Fibroblast of skin of left biceps (primary cell): ENCODE data around the gene TUBB8.
"Not testable (repeated sequence)": the region's sequence is repeated elsewhere in the genome, so short reads cannot be mapped to it uniquely, and the experiment has no call there.

Experiments used
- DNase-seq, 2 experiments: peaks; one replicate each; pipeline ENCODE4 v3.0.0-alpha.2; 2013; ENCODE audit warnings: low read depth in 2 of 2

The TUBB8 gene

GRCh38 chr10:48996-49395 is at the start of gene TUBB8:
Gene TUBB8, minus strand, starts transcription at chr10:49296. Its CDS starts 58 bp downstream, at chr10:49238.
- no peak for DNase-seq

DNA sequence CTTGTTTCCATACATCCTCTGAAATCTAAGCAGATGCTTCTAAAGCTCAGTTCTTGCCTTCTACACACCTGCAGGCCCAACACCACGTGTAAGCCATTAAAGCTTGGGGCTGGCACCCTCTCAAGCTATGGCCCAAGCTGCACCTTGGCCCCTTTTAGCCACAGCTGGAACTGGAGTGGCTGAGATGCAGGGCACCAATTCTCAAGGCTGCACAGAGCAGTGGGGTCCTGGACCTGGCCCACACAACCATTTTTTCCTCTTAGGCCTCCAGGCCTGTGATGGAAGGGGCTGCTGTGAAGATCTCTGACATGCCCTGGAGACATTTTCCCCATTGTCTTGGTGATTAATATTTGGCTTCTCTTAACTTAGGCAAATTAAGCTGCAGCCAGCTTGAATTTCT is 47.4 kb upstream of the TUBB8 start:
- DNase-seq: no peak

DNA sequence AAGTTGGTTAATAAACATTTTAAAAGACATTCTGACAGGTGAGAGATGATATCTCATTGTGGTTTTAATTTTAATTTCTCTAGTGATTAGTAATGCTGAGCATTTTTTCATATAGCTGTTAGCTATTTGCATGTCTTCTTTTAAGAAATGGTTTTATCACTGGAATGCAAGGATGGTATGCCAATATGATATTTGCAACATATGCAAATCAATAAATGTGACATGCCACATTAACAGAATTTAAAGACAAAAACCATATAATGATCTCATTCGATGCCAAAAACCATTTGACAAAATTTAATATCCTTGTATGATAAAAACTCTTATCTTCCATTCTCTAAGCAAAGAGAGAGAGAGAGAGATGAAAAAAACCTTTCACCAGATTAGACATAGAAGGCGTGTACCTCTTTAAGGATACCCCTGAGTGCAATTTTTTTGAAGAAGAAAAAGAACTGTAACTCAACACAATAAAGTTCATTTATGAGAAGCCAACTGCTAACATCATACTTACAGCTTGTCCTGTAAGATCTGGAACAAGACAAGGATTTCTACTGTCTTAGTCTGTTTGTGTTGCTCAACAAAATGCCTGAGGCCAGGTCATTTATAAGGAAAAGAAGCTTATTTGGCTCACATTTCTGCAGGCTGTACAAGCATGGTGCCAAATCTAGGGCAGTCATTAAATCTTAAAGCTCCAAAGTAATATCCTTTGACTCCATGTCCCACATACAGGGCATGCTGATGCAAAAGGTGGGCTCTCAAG is 46.4 kb upstream of the TUBB8 start:
- no peak for DNase-seq

DNA sequence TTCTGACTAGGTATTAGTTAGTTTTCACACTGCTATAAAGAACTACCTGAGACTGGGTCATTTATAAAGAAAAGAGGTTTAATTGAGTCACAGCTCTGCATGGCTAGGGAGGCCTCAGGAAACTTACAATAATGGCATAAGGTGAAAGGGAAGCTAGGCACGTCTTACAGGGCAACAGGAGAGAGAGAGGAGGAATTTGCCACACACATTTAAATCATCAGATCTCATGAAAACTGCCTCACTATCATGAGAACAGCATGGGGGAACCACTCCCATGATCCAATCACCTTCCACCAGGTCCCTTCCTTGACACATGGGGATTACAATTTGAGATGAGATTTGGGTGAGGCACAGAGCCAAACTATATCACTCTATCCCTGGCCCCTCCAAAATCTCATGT is 45.5 kb upstream of the TUBB8 start:
- no peak for DNase-seq

GRCh38 chr10:92846-93245 is 43.8 kb upstream of the TUBB8 start:
- no peak for DNase-seq

- no peak for DNase-seq
These were observed 43.1 kb upstream of the TUBB8 start for GRCh38 chr10:92153-92552.

DNA sequence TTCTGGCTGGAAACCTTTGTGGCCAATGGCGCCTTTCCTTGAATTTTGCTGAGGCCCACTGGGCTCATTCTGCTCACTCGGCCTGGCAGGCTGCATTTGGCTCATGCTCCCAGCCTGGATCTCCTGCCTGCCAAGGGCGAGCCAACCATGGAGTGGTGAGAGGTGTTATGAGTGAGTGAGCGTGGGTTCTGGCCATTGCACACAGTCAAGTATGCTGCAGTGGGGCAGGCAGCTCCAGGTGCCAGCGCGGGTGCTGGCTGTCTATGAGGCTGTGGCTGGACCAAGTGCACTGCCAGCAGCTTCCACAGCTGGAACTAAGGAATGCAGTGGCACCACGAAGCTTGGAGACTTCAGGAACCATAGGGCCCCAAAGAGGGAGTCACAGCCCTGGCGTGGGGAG is 42.2 kb upstream of the TUBB8 start:
- DNase-seq: no peak

DNA sequence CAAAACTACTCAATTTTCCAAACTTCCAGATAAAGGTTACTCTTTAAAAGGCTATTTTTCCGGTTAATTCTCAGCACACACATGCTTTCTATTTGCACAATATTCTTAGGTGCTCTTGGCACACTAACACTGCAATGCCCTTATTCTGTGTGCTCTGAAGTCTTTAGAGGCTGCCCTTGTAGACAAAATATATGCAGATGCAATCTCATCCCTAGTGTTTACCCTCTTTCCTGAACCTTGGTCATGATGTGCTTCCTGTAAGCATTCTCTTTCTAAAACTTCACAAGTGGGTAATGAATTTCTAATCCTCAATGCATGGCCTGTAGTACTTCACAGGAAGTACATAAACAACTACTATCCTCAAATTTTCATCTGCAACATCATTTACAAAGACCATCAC is 41.1 kb upstream of the TUBB8 start:
- DNase-seq: no peak

DNA sequence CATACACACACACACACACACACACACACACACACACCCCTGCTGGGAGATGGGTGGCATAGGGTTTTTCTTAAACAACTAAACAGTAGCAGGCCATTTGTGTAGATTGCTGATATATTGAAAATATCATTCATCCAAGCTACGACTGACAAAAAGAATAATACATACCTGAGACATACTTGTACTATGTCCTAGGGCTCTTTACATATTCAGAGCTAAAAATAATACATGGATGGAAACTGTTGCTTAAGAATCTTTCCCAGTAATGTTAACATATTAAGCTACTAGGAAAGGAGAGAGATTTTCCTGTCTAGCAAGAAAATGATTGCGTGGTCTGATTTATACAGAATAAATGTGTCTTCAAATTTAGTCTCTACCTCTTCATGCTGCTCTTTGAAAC is 40.2 kb upstream of the TUBB8 start:
- DNase-seq: no peak

DNA sequence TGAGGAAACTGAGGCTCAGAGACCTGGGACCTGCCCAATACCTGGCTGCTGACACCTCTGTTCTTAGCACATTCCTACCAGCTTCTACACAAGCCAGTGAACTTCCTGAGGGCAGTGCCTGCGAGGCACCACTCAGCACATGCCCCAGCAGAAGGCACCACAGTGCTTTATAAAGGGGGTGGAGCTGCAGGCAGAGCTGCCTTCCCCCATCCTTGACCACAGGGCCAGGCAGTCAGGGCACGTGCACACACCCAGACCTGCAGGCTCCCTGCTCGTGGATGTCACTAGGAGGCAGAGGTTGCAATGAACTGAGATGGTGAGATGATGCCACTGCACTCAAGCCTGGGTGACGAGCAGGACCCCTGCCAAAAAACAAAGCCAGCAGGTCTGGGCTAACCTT is 39.2 kb upstream of the TUBB8 start:
- DNase-seq: no peak

DNA sequence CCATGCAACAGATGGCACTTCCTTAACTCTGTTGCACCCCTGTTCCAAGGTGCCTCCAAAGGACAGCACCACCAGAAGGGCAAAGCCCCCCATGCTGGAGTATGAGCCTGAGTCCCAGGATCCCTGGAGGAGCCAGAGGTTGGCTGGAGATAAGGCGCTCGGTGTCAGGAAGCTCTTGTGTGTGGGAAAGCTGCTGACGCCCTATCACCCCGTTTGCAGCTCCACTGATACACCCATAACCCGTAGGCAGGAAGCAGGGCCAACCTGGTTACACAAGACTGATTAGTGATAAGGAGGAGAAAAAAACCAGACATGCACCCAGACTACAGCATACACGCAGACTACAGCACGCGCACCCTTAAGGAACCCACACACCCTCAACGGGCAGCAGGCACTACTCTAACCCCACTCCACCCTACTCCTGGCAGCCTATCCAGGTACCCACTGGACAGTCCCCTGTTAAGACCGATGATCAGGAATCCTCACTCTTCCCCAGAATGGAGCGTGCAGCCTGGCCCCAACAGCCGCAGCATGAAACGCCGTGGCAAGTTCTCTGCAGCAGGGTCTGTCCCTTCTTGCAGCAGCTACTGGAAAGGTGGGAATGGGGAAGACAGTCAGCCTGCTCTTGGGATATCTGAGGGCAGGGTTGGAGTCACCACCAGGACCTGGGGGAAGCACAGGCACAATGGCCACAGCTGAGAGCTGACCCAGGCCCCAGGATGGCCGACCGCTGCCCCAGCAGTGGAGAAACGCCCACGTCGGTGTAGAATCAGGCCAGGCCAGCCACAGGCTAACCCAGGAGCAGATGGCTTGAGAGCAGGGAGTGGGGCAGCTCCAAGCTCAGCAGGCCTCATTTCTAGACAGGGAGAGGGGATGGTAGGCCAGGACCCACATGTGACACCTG is 38.3 kb upstream of the TUBB8 start:
- DNase-seq: no peak

DNA sequence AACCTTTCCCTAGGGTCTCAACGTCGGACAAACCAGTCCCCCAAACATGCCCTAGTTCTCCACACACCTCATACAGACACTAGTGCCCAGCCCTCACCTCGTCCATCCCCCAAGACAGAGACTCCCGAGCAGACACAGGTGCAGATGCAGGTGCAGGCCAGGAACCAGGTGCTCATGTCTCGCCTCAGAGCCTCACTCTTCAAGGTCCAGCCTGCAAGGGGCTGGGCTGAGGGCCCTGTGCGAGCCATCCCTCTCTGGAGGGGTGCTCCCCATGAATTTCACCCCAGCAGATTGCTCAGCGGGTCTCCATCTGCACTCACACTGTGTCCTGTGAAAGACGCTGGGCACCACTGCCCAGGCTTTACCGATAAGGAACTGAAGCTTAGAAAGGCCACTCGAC is 36.9 kb upstream of the TUBB8 start:
- DNase-seq: no peak

DNA sequence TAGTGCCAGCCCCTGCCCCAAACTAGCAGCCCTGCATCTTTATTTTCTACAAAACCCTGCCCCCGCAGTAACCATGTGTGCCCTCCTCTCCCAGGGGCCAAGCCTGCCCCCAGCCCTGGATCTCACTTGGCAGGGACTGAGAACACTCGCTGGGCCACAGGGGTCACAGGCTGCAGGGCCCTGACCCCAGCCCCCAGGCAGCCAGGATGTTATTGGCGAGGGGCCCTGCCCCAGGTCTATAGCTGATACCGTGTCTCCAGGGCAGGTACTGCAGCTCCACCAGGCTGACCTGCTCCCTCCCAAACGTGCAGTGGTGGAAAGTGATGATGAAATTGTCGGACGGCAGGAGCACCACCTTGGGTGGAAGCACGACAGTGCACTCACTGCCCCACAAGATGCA is 35.9 kb upstream of the TUBB8 start:
- DNase-seq: no peak

DNA sequence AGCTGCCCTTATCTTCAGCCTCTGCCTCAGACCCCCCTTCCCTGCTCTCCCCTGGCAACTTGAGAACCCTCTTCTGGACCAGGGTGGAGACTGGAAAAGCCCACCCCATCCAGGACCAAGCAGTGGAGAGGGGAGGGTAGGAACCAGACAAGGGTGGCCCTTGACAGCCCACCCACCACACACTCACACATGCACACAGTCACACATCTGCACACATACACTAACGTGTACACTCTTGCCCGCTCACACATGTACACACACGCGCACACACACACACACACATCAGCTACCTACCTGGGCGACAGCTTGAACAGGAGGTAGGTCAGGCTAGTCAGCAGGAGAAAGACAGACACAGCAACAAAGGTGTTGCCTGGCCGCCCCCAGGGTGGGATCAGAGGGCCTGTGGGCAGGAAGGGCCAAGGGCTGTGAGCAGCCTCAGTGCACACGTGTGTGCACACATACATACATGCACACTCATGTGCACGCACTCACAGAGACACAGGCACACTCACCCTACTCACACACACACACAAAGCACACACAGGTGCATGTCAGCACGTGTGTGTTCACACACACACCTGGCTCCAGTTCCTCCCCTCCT is 34.9 kb upstream of the TUBB8 start:
- DNase-seq: no peak

DNA sequence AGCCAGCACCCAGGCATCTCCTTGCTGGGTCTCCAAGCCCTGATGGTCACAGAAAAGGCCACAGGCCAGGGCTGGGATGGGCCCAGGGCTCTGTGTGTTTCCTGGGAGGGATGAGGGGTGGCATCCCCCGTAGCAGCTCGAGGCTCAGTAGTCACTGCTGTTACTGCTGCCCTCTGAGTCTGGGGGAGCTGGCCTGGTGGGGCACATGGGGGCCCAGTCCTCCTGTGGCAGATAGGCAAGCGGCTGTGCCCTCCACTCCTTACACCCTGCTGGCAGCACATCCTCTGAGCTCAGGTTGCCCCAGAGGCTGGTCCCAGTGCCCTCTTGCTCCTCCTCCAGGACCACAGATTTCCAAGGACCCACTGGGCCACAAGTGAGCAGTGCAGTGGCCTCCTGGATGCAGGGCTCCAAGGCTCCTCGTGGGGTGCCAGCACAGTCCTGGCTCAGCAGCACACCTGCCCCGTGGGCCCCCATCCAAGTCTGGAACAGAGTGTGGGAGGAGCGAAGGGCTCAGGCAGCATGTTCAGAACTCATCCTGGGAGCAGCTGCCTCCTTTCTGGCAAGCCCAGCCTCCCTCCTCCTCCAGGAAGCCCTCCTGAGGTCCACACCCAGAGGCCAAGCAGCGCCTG is 31.5 kb upstream of the TUBB8 start:
- no peak for DNase-seq

DNA sequence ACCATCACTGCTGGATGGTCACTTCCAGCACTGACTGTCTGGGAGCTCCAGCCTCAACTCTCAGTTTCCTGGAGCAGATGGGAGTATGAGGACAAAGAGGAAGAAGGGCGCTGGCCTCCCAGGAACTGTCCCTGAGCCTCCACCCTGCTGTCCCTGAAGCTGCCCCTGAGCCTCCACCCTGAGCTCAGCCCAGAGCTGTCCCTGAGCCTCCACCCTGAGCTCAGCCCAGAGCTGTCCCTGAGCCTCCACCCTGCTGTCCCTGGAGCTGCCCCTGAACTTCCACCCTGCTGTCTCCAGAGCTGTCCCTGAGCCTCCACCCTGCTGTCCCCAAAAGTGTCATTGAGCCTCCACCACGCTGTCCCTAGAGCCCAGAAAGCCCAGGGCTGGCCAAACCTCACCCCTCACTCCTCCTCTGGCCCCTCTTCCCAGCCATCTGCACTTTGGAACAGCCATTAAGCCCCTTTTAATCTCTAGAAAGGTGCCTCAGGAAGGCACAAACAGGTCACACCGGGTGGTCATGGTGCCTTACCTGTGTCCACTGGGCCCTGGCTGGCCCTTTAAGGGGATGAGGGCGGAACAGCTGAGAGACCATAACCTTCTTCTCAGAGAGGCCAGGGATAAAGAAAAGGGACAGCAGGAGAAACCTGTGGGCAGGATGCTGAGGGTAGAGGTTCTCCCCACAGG is 30.6 kb upstream of the TUBB8 start:
- DNase-seq: no peak

DNA sequence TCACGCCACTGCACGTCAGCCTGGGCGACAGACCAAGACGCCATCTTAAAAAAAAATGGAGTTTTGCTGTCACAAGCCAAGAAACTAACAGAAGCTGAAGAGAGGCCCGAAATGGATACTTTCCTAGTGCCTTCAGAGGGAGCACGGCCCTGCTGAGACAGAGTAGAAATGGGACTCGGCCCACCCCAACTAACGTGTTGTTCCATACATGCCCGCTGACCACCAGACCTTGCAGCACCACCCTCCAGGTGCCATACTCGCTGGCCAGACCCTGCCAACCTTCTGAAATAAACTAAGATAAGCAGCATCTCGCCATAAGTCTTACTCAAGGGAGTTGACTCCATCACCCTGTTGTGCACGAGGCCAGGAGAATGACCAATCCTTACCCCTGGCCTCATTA is 29.5 kb upstream of the TUBB8 start:
- DNase-seq: no peak

DNA sequence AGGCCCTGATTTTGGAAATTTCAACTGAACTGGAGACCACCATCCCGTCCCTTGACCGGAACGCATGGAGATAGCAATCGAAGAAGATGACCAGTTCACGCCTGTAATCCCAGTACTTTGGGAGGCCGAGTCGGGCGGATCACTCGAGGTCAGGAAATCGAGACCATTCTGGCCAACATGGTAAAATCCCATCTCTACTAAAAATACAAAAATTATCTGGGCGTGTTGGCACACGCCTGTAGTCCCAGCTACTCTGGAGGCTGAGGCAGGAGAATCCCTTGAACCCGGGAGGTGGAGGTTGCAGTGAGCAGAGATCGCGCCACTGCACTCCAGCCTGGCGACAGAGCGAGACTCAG is 25.1 kb upstream of the TUBB8 start:
- DNase-seq: not testable (repeated sequence)

- peak in 1 of 2 experiments; percentile 10 for DNase-seq
These were observed 24.6 kb upstream of the TUBB8 start for GRCh38 chr10:73543-74265.

GRCh38 chr10:68156-68555 is 19.1 kb upstream of the TUBB8 start:
- not testable (repeated sequence) for DNase-seq

DNA sequence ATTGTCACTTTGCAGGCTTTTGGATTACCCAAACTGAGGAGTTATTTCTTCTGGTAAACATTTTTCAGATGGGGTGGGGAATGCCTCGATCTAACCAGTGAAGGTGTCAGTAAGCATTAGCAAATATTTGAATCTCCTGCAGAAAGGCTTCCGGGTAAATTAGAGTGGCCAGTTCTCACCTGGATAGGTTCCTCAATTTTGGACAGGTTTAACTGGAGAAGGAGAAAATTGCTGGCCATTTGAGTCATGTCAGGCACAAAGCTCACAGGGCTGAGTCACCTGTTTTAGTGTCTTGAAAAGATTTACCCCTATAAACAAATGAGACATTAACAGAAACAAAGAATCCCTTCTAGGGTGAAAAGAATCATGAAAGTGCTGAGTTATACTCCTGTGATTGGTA is 830 bp upstream of the TUBB8 start:
- DNase-seq: not testable (repeated sequence)
